ENCODE data around the gene HABP4. TPM values are rescaled to one million over a fixed set of nuclear protein-coding genes. Genes with fewer than 3 reads are reported as not detected.

Gene HABP4
- total RNA-seq, 4 donors from 2014 or later = 18.4 to 24.1 (median 20.8) TPM

DNA sequence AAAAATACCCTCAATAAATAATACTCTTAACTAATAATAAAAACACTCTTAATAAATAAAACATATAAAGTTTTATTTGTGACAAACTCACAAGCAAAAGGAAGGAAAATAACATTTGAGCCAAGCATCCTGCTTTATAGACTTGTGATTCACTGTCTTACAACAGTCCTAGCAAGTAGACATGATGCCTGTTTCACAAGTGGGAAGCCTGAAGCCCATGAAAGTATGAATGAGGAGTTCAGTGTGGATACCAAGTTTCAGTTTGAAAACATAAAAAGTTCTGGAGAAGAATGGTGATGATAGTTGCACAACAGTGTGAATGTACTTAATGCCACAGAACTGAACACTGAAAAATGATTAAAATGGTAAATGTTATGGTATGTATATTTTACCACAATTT, 10.9 kb downstream of the HABP4 start:
- no peak overlapping the region for H3K27ac ChIP-seq
- no peak for TF ChIP-seq POLR2A (IDR thresholded peaks at IDR 0.05)
- TF ChIP-seq, protein P1, sequence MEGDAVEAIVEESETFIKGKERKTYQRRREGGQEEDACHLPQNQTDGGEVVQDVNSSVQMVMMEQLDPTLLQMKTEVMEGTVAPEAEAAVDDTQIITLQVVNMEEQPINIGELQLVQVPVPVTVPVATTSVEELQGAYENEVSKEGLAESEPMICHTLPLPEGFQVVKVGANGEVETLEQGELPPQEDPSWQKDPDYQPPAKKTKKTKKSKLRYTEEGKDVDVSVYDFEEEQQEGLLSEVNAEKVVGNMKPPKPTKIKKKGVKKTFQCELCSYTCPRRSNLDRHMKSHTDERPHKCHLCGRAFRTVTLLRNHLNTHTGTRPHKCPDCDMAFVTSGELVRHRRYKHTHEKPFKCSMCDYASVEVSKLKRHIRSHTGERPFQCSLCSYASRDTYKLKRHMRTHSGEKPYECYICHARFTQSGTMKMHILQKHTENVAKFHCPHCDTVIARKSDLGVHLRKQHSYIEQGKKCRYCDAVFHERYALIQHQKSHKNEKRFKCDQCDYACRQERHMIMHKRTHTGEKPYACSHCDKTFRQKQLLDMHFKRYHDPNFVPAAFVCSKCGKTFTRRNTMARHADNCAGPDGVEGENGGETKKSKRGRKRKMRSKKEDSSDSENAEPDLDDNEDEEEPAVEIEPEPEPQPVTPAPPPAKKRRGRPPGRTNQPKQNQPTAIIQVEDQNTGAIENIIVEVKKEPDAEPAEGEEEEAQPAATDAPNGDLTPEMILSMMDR (IDR thresholded peaks at IDR 0.05) = no peak
- H3K4me3 ChIP-seq (replicated peaks in 1 of 3) = no peak overlapping the region
- H3K27me3 ChIP-seq = no peaks in the 10 kb centered on the region
- DNase-seq = no peak
- no peaks in the 10 kb centered on the region for H3K36me3 ChIP-seq
- no peaks in the 10 kb centered on the region for H3K4me1 ChIP-seq
- intact Hi-C loops (cut with DNase I) = no loop called here
- H3K9me3 ChIP-seq = no peaks in the 10 kb centered on the region

DNA sequence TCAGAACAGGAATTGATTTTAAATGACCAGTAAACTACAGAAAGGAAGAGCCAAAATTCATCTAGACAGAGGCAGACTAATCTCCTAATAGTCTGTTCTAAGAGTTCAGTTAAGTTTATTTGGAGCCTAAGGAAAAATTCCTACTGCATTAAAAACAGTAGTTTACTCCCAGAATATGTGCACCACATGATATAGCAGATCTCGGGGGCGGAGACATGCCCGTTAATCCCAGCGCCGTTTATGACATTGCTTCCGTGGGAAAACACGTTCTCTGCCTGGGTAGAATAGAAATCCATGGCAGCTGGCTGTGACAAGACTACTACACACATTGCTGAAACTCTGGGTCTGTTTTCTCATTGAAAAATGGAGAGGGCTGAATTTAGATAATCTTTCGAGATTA, 11.4 kb downstream of the HABP4 start:
- no peaks in the 10 kb centered on the region for H3K27me3 ChIP-seq
- 93 to 94% methylated on average over 8 of the region's 8 CpGs for WGBS, 2 donors
- TF ChIP-seq POLR2A (IDR thresholded peaks at IDR 0.05) = no peak
- TF ChIP-seq, protein P1 (IDR thresholded peaks at IDR 0.05) = no peak
- intact Hi-C loops (cut with DNase I) = no loop called here
- no peak for DNase-seq
- no peaks in the 10 kb centered on the region for H3K36me3 ChIP-seq
- no peak overlapping the region for H3K27ac ChIP-seq
- H3K4me1 ChIP-seq = no peaks in the 10 kb centered on the region
- no peak overlapping the region for H3K4me3 ChIP-seq (replicated peaks in 1 of 3)
- H3K9me3 ChIP-seq = no peaks in the 10 kb centered on the region

DNA sequence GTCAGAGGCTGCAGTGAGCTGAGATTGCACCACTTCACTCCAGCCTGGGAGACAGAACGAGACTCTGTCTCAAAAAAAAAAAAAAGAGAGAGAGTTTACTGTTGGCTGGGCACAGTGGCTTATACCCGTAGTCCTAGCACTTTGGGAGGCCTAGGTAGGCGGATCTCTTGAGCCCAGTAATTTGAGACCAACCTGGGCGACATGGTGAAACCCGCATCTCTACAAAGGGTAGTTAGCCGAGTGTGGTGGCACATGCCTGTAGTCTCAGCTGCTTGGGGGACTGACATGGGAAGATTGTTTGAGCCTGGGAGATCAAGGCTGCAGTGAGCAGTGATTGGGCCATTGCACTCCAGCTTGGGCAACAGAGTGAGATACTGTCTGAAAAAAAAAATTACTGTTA, 12.6 kb downstream of the HABP4 start:
- Histone ChIP-seq H3K4me3 (replicated peaks in 1 of 3) (no peak overlapping the region), H3K27me3 (no peaks in the 10 kb centered on the region), H3K27ac (no peak overlapping the region), H3K9me3 (no peaks in the 10 kb centered on the region), H3K4me1 (no peaks in the 10 kb centered on the region), H3K36me3 (no peaks in the 10 kb centered on the region)
- TF ChIP-seq, protein P1 (IDR thresholded peaks at IDR 0.05) = no peak
- TF ChIP-seq POLR2A (IDR thresholded peaks at IDR 0.05) = no peak
- intact Hi-C loops (cut with DNase I) = no loop called here
- no peak for DNase-seq
- 83 to 85% methylated on average over 6 of the region's 6 CpGs for WGBS, 2 donors

DNA sequence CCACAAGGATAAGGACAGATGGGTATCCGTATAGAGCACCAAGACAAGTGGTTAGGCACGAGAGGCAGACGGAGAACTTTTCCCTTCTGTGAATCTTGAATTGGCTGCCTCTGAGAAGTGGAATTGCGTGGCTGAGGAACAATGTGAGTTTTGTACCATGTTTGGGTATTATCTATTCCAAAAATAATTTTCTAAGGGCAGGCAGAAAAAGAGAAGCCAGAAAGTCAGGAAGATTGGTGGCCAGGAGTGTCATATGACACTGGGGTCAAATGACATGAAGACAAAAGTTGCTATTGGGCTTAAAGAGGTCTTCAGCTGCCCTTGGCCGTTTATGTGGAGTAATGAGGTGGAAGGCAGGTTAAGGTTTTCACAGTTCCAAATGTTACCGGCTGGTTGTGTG, 14.5 kb downstream of the HABP4 start:
- Histone ChIP-seq H3K27me3 (no peaks in the 10 kb centered on the region), H3K4me1 (no peaks in the 10 kb centered on the region), H3K36me3 (no peaks in the 10 kb centered on the region), H3K27ac (no peak overlapping the region), H3K9me3 (no peaks in the 10 kb centered on the region), H3K4me3 (replicated peaks in 1 of 3) (no peak overlapping the region)
- DNase-seq = no peak
- intact Hi-C loops (cut with DNase I) = no loop called here
- TF ChIP-seq, protein P1 (IDR thresholded peaks at IDR 0.05) = no peak
- TF ChIP-seq POLR2A (IDR thresholded peaks at IDR 0.05) = no peak
- 83 to 85% methylated on average over 6 of the region's 6 CpGs for WGBS, 2 donors

DNA sequence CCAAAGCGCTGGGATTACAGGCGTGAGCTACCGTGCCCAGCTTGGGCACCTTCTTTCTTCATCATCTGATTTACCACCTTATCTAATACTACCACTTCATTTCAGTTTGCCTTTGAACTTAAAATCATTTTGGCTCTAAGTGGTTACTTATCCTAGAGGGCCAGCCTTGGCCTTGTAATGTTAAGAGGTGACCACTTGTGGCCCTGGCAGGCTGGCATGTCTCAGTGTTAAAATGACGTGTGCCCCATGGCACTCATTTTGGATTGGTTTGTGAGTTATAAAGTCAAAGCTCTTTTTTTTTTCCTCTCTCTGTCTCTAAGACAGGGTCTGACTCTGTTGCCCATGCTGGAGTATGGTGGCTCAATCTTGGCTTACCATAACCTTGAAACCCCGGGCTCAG, 17.8 kb downstream of the HABP4 start:
- Histone ChIP-seq H3K27ac (no peak overlapping the region), H3K36me3 (peaks cover 7 to 13% of the 10 kb centered on the region in 2 donors), H3K27me3 (no peaks in the 10 kb centered on the region), H3K4me1 (no peaks in the 10 kb centered on the region), H3K9me3 (no peaks in the 10 kb centered on the region), H3K4me3 (replicated peaks in 1 of 3) (no peak overlapping the region)
- intact Hi-C loops (cut with DNase I) = no loop called here
- 92 to 97% methylated on average over 5 of the region's 5 CpGs for WGBS, 2 donors
- no peak for TF ChIP-seq POLR2A (IDR thresholded peaks at IDR 0.05)
- TF ChIP-seq, protein P1 (IDR thresholded peaks at IDR 0.05) = no peak
- no peak for DNase-seq
